Measurements from ENCODE around the gene MST1.
A peak's percentile ranks its signal among the peaks of the same experiment; 100 is the strongest.

Gene MST1

GRCh38 chr3:49717959-49718857 is 28.9 kb upstream of the MST1 start:
- no peak for DNase-seq

GRCh38 chr3:49717211-49717958 is 28.1 kb upstream of the MST1 start:
- no peak for DNase-seq

- DNase-seq, result no peak
These were observed 27.5 kb upstream of the MST1 start for GRCh38 chr3:49716691-49717210.

- DNase-seq, result no peak
These were observed 26.9 kb upstream of the MST1 start for GRCh38 chr3:49716169-49716568.

GRCh38 chr3:49715611-49716121 is 26.4 kb upstream of the MST1 start:
- no peak for DNase-seq

GRCh38 chr3:49714728-49715550 is 25.7 kb upstream of the MST1 start:
- DNase-seq, result no peak

- DNase-seq, result no peak
These were observed 24.2 kb upstream of the MST1 start for GRCh38 chr3:49713336-49714105.

- DNase-seq, result no peak
These were observed 23.5 kb upstream of the MST1 start for GRCh38 chr3:49712631-49713317.

GRCh38 chr3:49712166-49712565 is 22.9 kb upstream of the MST1 start:
- DNase-seq, result no peak

- no peak for DNase-seq
These were observed 22.2 kb upstream of the MST1 start for GRCh38 chr3:49711489-49711888.

- no peak for DNase-seq
These were observed 20.6 kb upstream of the MST1 start for GRCh38 chr3:49709852-49710251.

GRCh38 chr3:49707113-49707480 is 17.8 kb upstream of the MST1 start:
- no peak for DNase-seq

- no peak for DNase-seq
These were observed 17.3 kb upstream of the MST1 start for GRCh38 chr3:49706456-49707112.

GRCh38 chr3:49705390-49705960 is 16.2 kb upstream of the MST1 start:
- DNase-seq, result no peak

GRCh38 chr3:49704629-49705028 is 15.4 kb upstream of the MST1 start:
- no peak for DNase-seq

- DNase-seq, result no peak
These were observed 14.7 kb upstream of the MST1 start for GRCh38 chr3:49703956-49704355.

GRCh38 chr3:49703443-49703927 is 14.2 kb upstream of the MST1 start:
- DNase-seq, result peak; percentile 58

GRCh38 chr3:49702672-49703071 is 13.4 kb upstream of the MST1 start:
- DNase-seq, result no peak

GRCh38 chr3:49701388-49702077 is 12.3 kb upstream of the MST1 start:
- DNase-seq, result no peak

Data from NCI-H1436 (cell line).